ENCODE measurements around the gene LGI1.

The LGI1 gene

GRCh38 chr10:93756118-93756517 is 1.6 kb upstream of the LGI1 start:
- Histone ChIP-seq H3K27me3 (ENCODE audit: insufficient read depth, low read length, poor library complexity) (no peaks in the 10 kb centered on the region), H3K4me3 (ENCODE audit: low read length) (no peak overlapping the region), H3K9ac (ENCODE audit: low read length) (no peak overlapping the region), H4K8ac (ENCODE audit: low read depth, low read length) (no peak overlapping the region), H3K4me1 (ENCODE audit: control insufficient read depth, low read depth, low read length) (peaks cover 4% of the 10 kb centered on the region), H3K79me2 (ENCODE audit: control insufficient read depth, insufficient read depth, low read length) (no peaks in the 10 kb centered on the region), H4K5ac (ENCODE audit: low read length) (no peak overlapping the region), H3K56ac (ENCODE audit: low read length) (no peak overlapping the region), H3K36me3 (ENCODE audit: control insufficient read depth, insufficient read depth, low read length) (no peaks in the 10 kb centered on the region), H2BK15ac (replicated peaks; ENCODE audit: low read depth) (no peak overlapping the region), H3K79me1 (ENCODE audit: low read length) (no peaks in the 10 kb centered on the region), H3K4me2 (ENCODE audit: low read length) (no peak overlapping the region), H3K4ac (ENCODE audit: low read depth, low read length) (no peak overlapping the region), H3K27ac (ENCODE audit: low read depth, low read length) (no peak overlapping the region), H2AK5ac (ENCODE audit: low read length) (no peak overlapping the region), H2BK120ac (ENCODE audit: low read depth, low read length) (no peak overlapping the region), H2BK5ac (ENCODE audit: low read length) (no peak overlapping the region), H3K23ac (ENCODE audit: low read length) (no peak overlapping the region), H3K18ac (ENCODE audit: low read length) (no peak overlapping the region)
- DNase-seq: no peak
- WGBS (ENCODE audit: extremely low coverage, insufficient coverage, low lambda C conversion rate): no CpG with 5 or more reads among the region's 3 CpGs

GRCh38 chr10:93757136-93757535 is 600 bp upstream of the LGI1 start:
- H3K27ac ChIP-seq (ENCODE audit: low read depth, low read length): no peak overlapping the region
- H3K4me1 ChIP-seq (ENCODE audit: control insufficient read depth, low read depth, low read length): peaks cover 2% of the 10 kb centered on the region
- no CpG with 5 or more reads among the region's 5 CpGs for WGBS (ENCODE audit: extremely low coverage, insufficient coverage, low lambda C conversion rate)

GRCh38 chr10:93758508-93758885 is 761 bp downstream of the LGI1 start:
- Histone ChIP-seq H3K27ac (ENCODE audit: low read depth, low read length) (no peak overlapping the region), H3K4me1 (ENCODE audit: control insufficient read depth, low read depth, low read length) (peaks cover 2% of the 10 kb centered on the region)

More at GRCh38 chr10:93757136-93757535, 600 bp upstream of the LGI1 start:
- no peaks in the 10 kb centered on the region for H3K79me1 ChIP-seq (ENCODE audit: low read length)
- no peak overlapping the region for H3K9ac ChIP-seq (ENCODE audit: low read length)
- no peak overlapping the region for H4K5ac ChIP-seq (ENCODE audit: low read length)
- H3K4me3 ChIP-seq (ENCODE audit: low read length): no peak overlapping the region
- no peaks in the 10 kb centered on the region for H3K79me2 ChIP-seq (ENCODE audit: control insufficient read depth, insufficient read depth, low read length)
- H3K27me3 ChIP-seq (ENCODE audit: insufficient read depth, low read length, poor library complexity): no peaks in the 10 kb centered on the region
- no peak overlapping the region for H2BK120ac ChIP-seq (ENCODE audit: low read depth, low read length)
- H4K8ac ChIP-seq (ENCODE audit: low read depth, low read length): no peak overlapping the region
- H3K36me3 ChIP-seq (ENCODE audit: control insufficient read depth, insufficient read depth, low read length): no peaks in the 10 kb centered on the region
- H2BK5ac ChIP-seq (ENCODE audit: low read length): no peak overlapping the region
- no peak overlapping the region for H3K4me2 ChIP-seq (ENCODE audit: low read length)
- no peak overlapping the region for H2BK15ac ChIP-seq (replicated peaks; ENCODE audit: low read depth)
- no peak overlapping the region for H3K4ac ChIP-seq (ENCODE audit: low read depth, low read length)
- DNase-seq: peak; percentile 49
- no peak overlapping the region for H2AK5ac ChIP-seq (ENCODE audit: low read length)
- H3K23ac ChIP-seq (ENCODE audit: low read length): no peak overlapping the region
- H3K18ac ChIP-seq (ENCODE audit: low read length): no peak overlapping the region
- no peak overlapping the region for H3K56ac ChIP-seq (ENCODE audit: low read length)

GRCh38 chr10:93758891-93759410 is 1.2 kb downstream of the LGI1 start:
- H2BK120ac ChIP-seq (ENCODE audit: low read depth, low read length): no peak overlapping the region
- no peak overlapping the region for H4K8ac ChIP-seq (ENCODE audit: low read depth, low read length)
- H3K4me2 ChIP-seq (ENCODE audit: low read length): no peak overlapping the region
- H3K27ac ChIP-seq (ENCODE audit: low read depth, low read length): no peak overlapping the region
- no peak overlapping the region for H2AK5ac ChIP-seq (ENCODE audit: low read length)
- H3K4ac ChIP-seq (ENCODE audit: low read depth, low read length): no peak overlapping the region
- no peaks in the 10 kb centered on the region for H3K27me3 ChIP-seq (ENCODE audit: insufficient read depth, low read length, poor library complexity)
- peaks cover 2% of the 10 kb centered on the region for H3K4me1 ChIP-seq (ENCODE audit: control insufficient read depth, low read depth, low read length)
- H2BK5ac ChIP-seq (ENCODE audit: low read length): no peak overlapping the region
- no CpG with 5 or more reads among the region's 4 CpGs for WGBS (ENCODE audit: extremely low coverage, insufficient coverage, low lambda C conversion rate)
- H3K79me1 ChIP-seq (ENCODE audit: low read length): no peaks in the 10 kb centered on the region
- H3K23ac ChIP-seq (ENCODE audit: low read length): no peak overlapping the region
- no peak overlapping the region for H3K56ac ChIP-seq (ENCODE audit: low read length)
- H3K36me3 ChIP-seq (ENCODE audit: control insufficient read depth, insufficient read depth, low read length): no peaks in the 10 kb centered on the region
- DNase-seq: no peak
- H3K4me3 ChIP-seq (ENCODE audit: low read length): no peak overlapping the region
- no peak overlapping the region for H2BK15ac ChIP-seq (replicated peaks; ENCODE audit: low read depth)
- no peaks in the 10 kb centered on the region for H3K79me2 ChIP-seq (ENCODE audit: control insufficient read depth, insufficient read depth, low read length)
- H4K5ac ChIP-seq (ENCODE audit: low read length): no peak overlapping the region
- no peak overlapping the region for H3K18ac ChIP-seq (ENCODE audit: low read length)
- no peak overlapping the region for H3K9ac ChIP-seq (ENCODE audit: low read length)

More at GRCh38 chr10:93758508-93758885, 761 bp downstream of the LGI1 start:
- H4K5ac ChIP-seq (ENCODE audit: low read length): no peak overlapping the region
- H3K27me3 ChIP-seq (ENCODE audit: insufficient read depth, low read length, poor library complexity): no peaks in the 10 kb centered on the region
- H2AK5ac ChIP-seq (ENCODE audit: low read length): no peak overlapping the region
- no peak overlapping the region for H3K18ac ChIP-seq (ENCODE audit: low read length)
- no peak overlapping the region for H3K9ac ChIP-seq (ENCODE audit: low read length)
- H4K8ac ChIP-seq (ENCODE audit: low read depth, low read length): no peak overlapping the region
- no peaks in the 10 kb centered on the region for H3K79me2 ChIP-seq (ENCODE audit: control insufficient read depth, insufficient read depth, low read length)
- H3K79me1 ChIP-seq (ENCODE audit: low read length): no peaks in the 10 kb centered on the region
- WGBS (ENCODE audit: extremely low coverage, insufficient coverage, low lambda C conversion rate): no CpG with 5 or more reads among the region's 5 CpGs
- DNase-seq: no peak
- no peak overlapping the region for H3K4me3 ChIP-seq (ENCODE audit: low read length)
- H3K36me3 ChIP-seq (ENCODE audit: control insufficient read depth, insufficient read depth, low read length): no peaks in the 10 kb centered on the region
- H3K4me2 ChIP-seq (ENCODE audit: low read length): no peak overlapping the region
- no peak overlapping the region for H3K23ac ChIP-seq (ENCODE audit: low read length)
- no peak overlapping the region for H2BK5ac ChIP-seq (ENCODE audit: low read length)
- H3K4ac ChIP-seq (ENCODE audit: low read depth, low read length): no peak overlapping the region
- H3K56ac ChIP-seq (ENCODE audit: low read length): no peak overlapping the region
- no peak overlapping the region for H2BK15ac ChIP-seq (replicated peaks; ENCODE audit: low read depth)
- no peak overlapping the region for H2BK120ac ChIP-seq (ENCODE audit: low read depth, low read length)

- no peak overlapping the region for H4K8ac ChIP-seq (ENCODE audit: low read depth, low read length)
- no peaks in the 10 kb centered on the region for H3K27me3 ChIP-seq (ENCODE audit: insufficient read depth, low read length, poor library complexity)
- H3K9ac ChIP-seq (ENCODE audit: low read length): no peak overlapping the region
- no peak overlapping the region for H3K4me2 ChIP-seq (ENCODE audit: low read length)
- no peak overlapping the region for H2AK5ac ChIP-seq (ENCODE audit: low read length)
- no peak for DNase-seq
- peaks cover 2% of the 10 kb centered on the region for H3K4me1 ChIP-seq (ENCODE audit: control insufficient read depth, low read depth, low read length)
- H3K36me3 ChIP-seq (ENCODE audit: control insufficient read depth, insufficient read depth, low read length): no peaks in the 10 kb centered on the region
- no CpG with 5 or more reads among the region's 7 CpGs for WGBS (ENCODE audit: extremely low coverage, insufficient coverage, low lambda C conversion rate)
- H3K4me3 ChIP-seq (ENCODE audit: low read length): no peak overlapping the region
- H3K4ac ChIP-seq (ENCODE audit: low read depth, low read length): no peak overlapping the region
- no peak overlapping the region for H3K18ac ChIP-seq (ENCODE audit: low read length)
- H4K5ac ChIP-seq (ENCODE audit: low read length): no peak overlapping the region
- no peak overlapping the region for H3K23ac ChIP-seq (ENCODE audit: low read length)
- no peak overlapping the region for H2BK5ac ChIP-seq (ENCODE audit: low read length)
- no peak overlapping the region for H2BK15ac ChIP-seq (replicated peaks; ENCODE audit: low read depth)
- H3K27ac ChIP-seq (ENCODE audit: low read depth, low read length): no peak overlapping the region
- no peak overlapping the region for H3K56ac ChIP-seq (ENCODE audit: low read length)
- no peak overlapping the region for H2BK120ac ChIP-seq (ENCODE audit: low read depth, low read length)
- no peaks in the 10 kb centered on the region for H3K79me1 ChIP-seq (ENCODE audit: low read length)
- no peaks in the 10 kb centered on the region for H3K79me2 ChIP-seq (ENCODE audit: control insufficient read depth, insufficient read depth, low read length)
These were observed 2.8 kb downstream of the LGI1 start for GRCh38 chr10:93760490-93760889.

GRCh38 chr10:93762979-93763391 is 5.2 kb downstream of the LGI1 start:
- H3K36me3 ChIP-seq (ENCODE audit: control insufficient read depth, insufficient read depth, low read length): no peaks in the 10 kb centered on the region
- H3K4ac ChIP-seq (ENCODE audit: low read depth, low read length): no peak overlapping the region
- H2BK15ac ChIP-seq (replicated peaks; ENCODE audit: low read depth): no peak overlapping the region
- H2AK5ac ChIP-seq (ENCODE audit: low read length): no peak overlapping the region
- H3K79me1 ChIP-seq (ENCODE audit: low read length): no peaks in the 10 kb centered on the region
- H3K56ac ChIP-seq (ENCODE audit: low read length): no peak overlapping the region
- no peak overlapping the region for H2BK120ac ChIP-seq (ENCODE audit: low read depth, low read length)
- no peak overlapping the region for H4K5ac ChIP-seq (ENCODE audit: low read length)
- no peak overlapping the region for H3K18ac ChIP-seq (ENCODE audit: low read length)
- H3K79me2 ChIP-seq (ENCODE audit: control insufficient read depth, insufficient read depth, low read length): no peaks in the 10 kb centered on the region
- H3K27me3 ChIP-seq (ENCODE audit: insufficient read depth, low read length, poor library complexity): no peaks in the 10 kb centered on the region
- H3K27ac ChIP-seq (ENCODE audit: low read depth, low read length): no peak overlapping the region
- no peak overlapping the region for H3K9ac ChIP-seq (ENCODE audit: low read length)
- H4K8ac ChIP-seq (ENCODE audit: low read depth, low read length): no peak overlapping the region
- H3K4me3 ChIP-seq (ENCODE audit: low read length): no peak overlapping the region
- no CpG with 5 or more reads among the region's 5 CpGs for WGBS (ENCODE audit: extremely low coverage, insufficient coverage, low lambda C conversion rate)
- H3K4me1 ChIP-seq (ENCODE audit: control insufficient read depth, low read depth, low read length): peaks cover 2% of the 10 kb centered on the region
- H3K4me2 ChIP-seq (ENCODE audit: low read length): no peak overlapping the region
- DNase-seq: no peak
- H3K23ac ChIP-seq (ENCODE audit: low read length): no peak overlapping the region
- no peak overlapping the region for H2BK5ac ChIP-seq (ENCODE audit: low read length)
